ENCODE data around the gene GNPTAB. TPM values are rescaled to one million over a fixed set of nuclear protein-coding genes. Genes with fewer than 3 reads are reported as not detected.

The GNPTAB gene
- total RNA-seq, 2 donors from 2014 or later = 27.8 to 30.5 TPM

- Histone ChIP-seq H3K36me3 (ENCODE audit: control insufficient read depth, insufficient read depth, low read length) (peaks cover 19% of the 10 kb centered on the region), H3K27me3 (ENCODE audit: control insufficient read depth, insufficient read depth, low read length, poor library complexity, severe bottlenecking) (no peaks in the 10 kb centered on the region), H3K4me1 (ENCODE audit: control insufficient read depth, insufficient read depth, low read length) (no peaks in the 10 kb centered on the region), H3K9ac (ENCODE audit: extremely low read depth, low read length, poor library complexity, severe bottlenecking) (no peak overlapping the region), H3K27ac (ENCODE audit: low read depth, low read length) (no peak overlapping the region), H3K9me3 (ENCODE audit: control insufficient read depth, low read length) (no peaks in the 10 kb centered on the region), H3K4me3 (ENCODE audit: low read length) (no peak overlapping the region)
- Mint-ChIP-seq H3K4me3 (no peak overlapping the region), H3K9me3 (no peaks in the 10 kb centered on the region), H3K36me3 (ENCODE audit: low read depth) (peaks cover 15% of the 10 kb centered on the region), H3K27me3 (ENCODE audit: insufficient read depth) (no peaks in the 10 kb centered on the region), H3K27ac (peak overlapping the region; percentile 41), H3K4me1 (no peaks in the 10 kb centered on the region)
- no CpG with 5 or more reads among the region's 1 CpG for WGBS, 2 experiments (ENCODE audit: insufficient coverage in 1 of 2, insufficient read length in 1 of 2)
- no peak for DNase-seq
- no peak for TF ChIP-seq CTCF (conservative IDR thresholded peaks at IDR 0.05)
Measured at GRCh38 chr12:101743242-101743641, 87.5 kb downstream of the GNPTAB start.

GRCh38 chr12:101740980-101741379, 89.8 kb downstream of the GNPTAB start:
- no peak overlapping the region for H3K4me3 Mint-ChIP-seq

GRCh38 chr12:101740566-101740965, 90.2 kb downstream of the GNPTAB start:
- TF ChIP-seq CTCF (conservative IDR thresholded peaks at IDR 0.05) = no peak
- Mint-ChIP-seq H3K9me3 (no peaks in the 10 kb centered on the region), H3K27me3 (ENCODE audit: insufficient read depth) (no peaks in the 10 kb centered on the region), H3K4me3 (no peak overlapping the region), H3K27ac (no peak overlapping the region), H3K4me1 (no peaks in the 10 kb centered on the region), H3K36me3 (ENCODE audit: low read depth) (peaks cover 13% of the 10 kb centered on the region)
- 90 to 93% methylated on average over 5 of the region's 5 CpGs for WGBS, 2 experiments (ENCODE audit: insufficient coverage in 1 of 2, insufficient read length in 1 of 2)
- Histone ChIP-seq H3K9ac (ENCODE audit: extremely low read depth, low read length, poor library complexity, severe bottlenecking) (no peak overlapping the region), H3K36me3 (ENCODE audit: control insufficient read depth, insufficient read depth, low read length) (peaks cover 4% of the 10 kb centered on the region), H3K4me1 (ENCODE audit: control insufficient read depth, insufficient read depth, low read length) (no peaks in the 10 kb centered on the region), H3K4me3 (ENCODE audit: low read length) (no peak overlapping the region), H3K27ac (ENCODE audit: low read depth, low read length) (no peak overlapping the region), H3K27me3 (ENCODE audit: control insufficient read depth, insufficient read depth, low read length, poor library complexity, severe bottlenecking) (no peaks in the 10 kb centered on the region), H3K9me3 (ENCODE audit: control insufficient read depth, low read length) (no peaks in the 10 kb centered on the region)
- no peak for DNase-seq

More at GRCh38 chr12:101740980-101741379, 89.8 kb downstream of the GNPTAB start:
- Histone ChIP-seq H3K9ac (ENCODE audit: extremely low read depth, low read length, poor library complexity, severe bottlenecking) (no peak overlapping the region), H3K36me3 (ENCODE audit: control insufficient read depth, insufficient read depth, low read length) (peaks cover 4% of the 10 kb centered on the region), H3K4me1 (ENCODE audit: control insufficient read depth, insufficient read depth, low read length) (no peaks in the 10 kb centered on the region), H3K27me3 (ENCODE audit: control insufficient read depth, insufficient read depth, low read length, poor library complexity, severe bottlenecking) (no peaks in the 10 kb centered on the region), H3K27ac (ENCODE audit: low read depth, low read length) (no peak overlapping the region), H3K9me3 (ENCODE audit: control insufficient read depth, low read length) (no peaks in the 10 kb centered on the region), H3K4me3 (ENCODE audit: low read length) (no peak overlapping the region)
- no peak overlapping the region for H3K27ac Mint-ChIP-seq
- no peaks in the 10 kb centered on the region for H3K9me3 Mint-ChIP-seq
- H3K36me3 Mint-ChIP-seq (ENCODE audit: low read depth) = peaks cover 13% of the 10 kb centered on the region
- WGBS, 2 experiments (ENCODE audit: insufficient coverage in 1 of 2, insufficient read length in 1 of 2) = 88 to 94% methylated on average over 1 to 5 of the region's 5 CpGs
- no peaks in the 10 kb centered on the region for H3K27me3 Mint-ChIP-seq (ENCODE audit: insufficient read depth)
- no peaks in the 10 kb centered on the region for H3K4me1 Mint-ChIP-seq
- no peak for TF ChIP-seq CTCF (conservative IDR thresholded peaks at IDR 0.05)
- no peak for DNase-seq

Data from endodermal cell (in vitro differentiated cells).